ENCODE results near the gene C1QTNF6. TPM values are rescaled to one million over a fixed set of nuclear protein-coding genes. Genes with fewer than 3 reads are reported as not detected.

The C1QTNF6 gene
- polyA plus RNA-seq, 1 donor: 32.2 TPM

GRCh38 chr22:37224757-37225420 lies 36.8 kb upstream of the C1QTNF6 start:
- DNase-seq: no peak

- DNase-seq: no peak
Observed at GRCh38 chr22:37223965-37224551, 36.0 kb upstream of the C1QTNF6 start.

- no peak for DNase-seq
Observed at GRCh38 chr22:37222440-37222971, 34.5 kb upstream of the C1QTNF6 start.

- DNase-seq: no peak
Observed at GRCh38 chr22:37221424-37222333, 33.6 kb upstream of the C1QTNF6 start.

GRCh38 chr22:37220543-37220981 lies 32.5 kb upstream of the C1QTNF6 start:
- no peak for DNase-seq

GRCh38 chr22:37219533-37219932 lies 31.5 kb upstream of the C1QTNF6 start:
- no peak for DNase-seq

GRCh38 chr22:37218771-37219411 lies 30.8 kb upstream of the C1QTNF6 start:
- no peak for DNase-seq

GRCh38 chr22:37218399-37218770 lies 30.3 kb upstream of the C1QTNF6 start:
- no peak for DNase-seq

GRCh38 chr22:37215890-37216289 lies 27.8 kb upstream of the C1QTNF6 start:
- DNase-seq: no peak

GRCh38 chr22:37214731-37215030 lies 26.6 kb upstream of the C1QTNF6 start:
- no peak for DNase-seq

GRCh38 chr22:37213941-37214730 lies 26.1 kb upstream of the C1QTNF6 start:
- DNase-seq: no peak

GRCh38 chr22:37213218-37213855 lies 25.3 kb upstream of the C1QTNF6 start:
- no peak for DNase-seq

- no peak for DNase-seq
Observed at GRCh38 chr22:37212174-37212906, 24.3 kb upstream of the C1QTNF6 start, which contains the start of gene SSTR3. SSTR3 (minus strand) TSS chr22:37212477; CDS start chr22:37207803, 4,674 bp downstream.

- DNase-seq: no peak
Observed at GRCh38 chr22:37211866-37212173, 23.8 kb upstream of the C1QTNF6 start.

GRCh38 chr22:37211075-37211865 lies 23.2 kb upstream of the C1QTNF6 start:
- DNase-seq: no peak

GRCh38 chr22:37210041-37210803 lies 22.2 kb upstream of the C1QTNF6 start:
- DNase-seq: no peak

GRCh38 chr22:37209140-37209845 lies 21.2 kb upstream of the C1QTNF6 start:
- DNase-seq: no peak

All from left kidney (tissue), 2 donors.